Lower leg skin (tissue), 3 donors: ENCODE data around the gene KIF27.

ENCODE experiments used
- POLR2A ChIP-seq, 2 donors: fragments of 450-650 bp; IDR thresholded peaks; one replicate each; pipeline ENCODE4 v1.6.1; 2016 to 2017; ENCODE audit warnings: antibody characterized with exemption in 2 of 2, mild to moderate bottlenecking in 1 of 2, moderate library complexity in 1 of 2
- TF ChIP-seq, protein P1 (sequence below), 3 donors: fragments of 450-650 bp; IDR thresholded peaks; one replicate each; pipeline ENCODE4 v1.5.1; 2016; ENCODE audit warnings: antibody characterized with exemption in 3 of 3, mild to moderate bottlenecking in 3 of 3, moderate library complexity in 2 of 3

DNA sequence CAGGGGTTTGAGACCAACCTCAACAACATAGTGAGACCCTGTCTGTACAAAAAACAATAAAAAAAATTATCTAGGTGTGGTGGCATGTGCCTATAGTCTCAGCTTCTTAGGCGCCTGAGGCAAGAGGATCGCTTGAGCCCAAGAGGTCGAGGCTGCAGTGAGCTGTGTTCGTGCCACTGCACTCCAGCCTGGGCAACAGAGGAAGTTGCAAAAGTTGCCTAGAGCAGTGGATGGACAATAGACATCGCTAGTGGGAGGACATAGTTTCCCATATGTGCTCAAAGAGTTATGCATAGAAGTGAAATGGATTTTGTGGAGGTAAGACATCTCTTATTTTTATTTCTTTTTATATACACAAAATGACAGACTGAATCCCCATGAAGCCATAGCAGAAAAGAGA, 39.8 kb upstream of the KIF27 start:
- TF ChIP-seq, protein P1, sequence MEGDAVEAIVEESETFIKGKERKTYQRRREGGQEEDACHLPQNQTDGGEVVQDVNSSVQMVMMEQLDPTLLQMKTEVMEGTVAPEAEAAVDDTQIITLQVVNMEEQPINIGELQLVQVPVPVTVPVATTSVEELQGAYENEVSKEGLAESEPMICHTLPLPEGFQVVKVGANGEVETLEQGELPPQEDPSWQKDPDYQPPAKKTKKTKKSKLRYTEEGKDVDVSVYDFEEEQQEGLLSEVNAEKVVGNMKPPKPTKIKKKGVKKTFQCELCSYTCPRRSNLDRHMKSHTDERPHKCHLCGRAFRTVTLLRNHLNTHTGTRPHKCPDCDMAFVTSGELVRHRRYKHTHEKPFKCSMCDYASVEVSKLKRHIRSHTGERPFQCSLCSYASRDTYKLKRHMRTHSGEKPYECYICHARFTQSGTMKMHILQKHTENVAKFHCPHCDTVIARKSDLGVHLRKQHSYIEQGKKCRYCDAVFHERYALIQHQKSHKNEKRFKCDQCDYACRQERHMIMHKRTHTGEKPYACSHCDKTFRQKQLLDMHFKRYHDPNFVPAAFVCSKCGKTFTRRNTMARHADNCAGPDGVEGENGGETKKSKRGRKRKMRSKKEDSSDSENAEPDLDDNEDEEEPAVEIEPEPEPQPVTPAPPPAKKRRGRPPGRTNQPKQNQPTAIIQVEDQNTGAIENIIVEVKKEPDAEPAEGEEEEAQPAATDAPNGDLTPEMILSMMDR (IDR thresholded peaks at IDR 0.05) = no peak
- TF ChIP-seq POLR2A (IDR thresholded peaks at IDR 0.05) = no peak
